DND-41 (cell line): Measurements from ENCODE around the gene PSD4.

Experiments
- ATAC-seq: fragments of 200-7000 bp; cut with Tn5 transposase; 3 replicates; pipeline ENCODE4 v1.9.1; 2021; ENCODE audit warnings: low read depth; ENCODE audit not compliant: insufficient read depth
- DNase-seq: peaks from one replicate; pipeline ENCODE4 v3.0.0-alpha.2; 2020
- H2AFZ ChIP-seq: 2 replicates; pipeline ENCODE4 v1.6.0; 2012; ENCODE audit warnings: low read depth, low read length
- H3K27ac ChIP-seq: 2 replicates; pipeline ENCODE4 v1.5.1; 2012; ENCODE audit warnings: low read length, inconsistent platforms
- H3K27me3 ChIP-seq: fragments of 200-600 bp; sonication (generic); 2 replicates; pipeline ENCODE4 v1.6.0; 2012; ENCODE audit warnings: low read length, mild to moderate bottlenecking, inconsistent platforms; ENCODE audit not compliant: insufficient read depth, poor library complexity
- H3K36me3 ChIP-seq: 2 replicates; pipeline ENCODE4 v1.5.1; 2012; ENCODE audit warnings: low read length, inconsistent platforms; ENCODE audit not compliant: insufficient read depth
- H3K4me1 ChIP-seq: 2 replicates; pipeline ENCODE4 v1.5.1; 2012; ENCODE audit warnings: mild to moderate bottlenecking, low read length; ENCODE audit not compliant: insufficient read depth
- H3K4me2 ChIP-seq: 2 replicates; pipeline ENCODE4 v1.6.0; 2012; ENCODE audit warnings: mild to moderate bottlenecking, moderate library complexity, low read length, inconsistent platforms; ENCODE audit not compliant: insufficient read depth
- H3K4me3 ChIP-seq, 2 experiments: fragments of 200-600 bp in 1 of 2; shearing (Covaris generic) in 1 of 2; 2 replicates each; pipeline ENCODE4 v1.5.1; 2012 to 2016; ENCODE audit warnings: inconsistent platforms in 2 of 2, low read length in 2 of 2, mild to moderate bottlenecking in 2 of 2, low read depth in 1 of 2, moderate library complexity in 1 of 2
- H3K79me2 ChIP-seq: 2 replicates; pipeline ENCODE4 v1.6.0; 2012; ENCODE audit warnings: low read length, inconsistent platforms; ENCODE audit not compliant: insufficient read depth
- H3K9ac ChIP-seq: 2 replicates; pipeline ENCODE4 v1.6.0; 2012; ENCODE audit warnings: low read depth, mild to moderate bottlenecking, inconsistent platforms, low read length, moderate library complexity
- H3K9me3 ChIP-seq: 2 replicates; pipeline ENCODE4 v1.5.1; 2012; ENCODE audit warnings: low read length, moderate library complexity, mild to moderate bottlenecking, inconsistent platforms; ENCODE audit not compliant: insufficient read depth, severe bottlenecking
- H4K20me1 ChIP-seq: 2 replicates; pipeline ENCODE4 v1.6.0; 2012; ENCODE audit warnings: low read length; ENCODE audit not compliant: insufficient read depth
- EZH2 ChIP-seq: IDR thresholded peaks from 3 replicates; pipeline ENCODE4 v1.6.1; 2012; ENCODE audit warnings: borderline replicate concordance, low read depth, mild to moderate bottlenecking, moderate library complexity, low read length, inconsistent platforms; ENCODE audit not compliant: severe bottlenecking
- TF ChIP-seq, protein P1 (sequence below): IDR thresholded peaks from 2 replicates; pipeline ENCODE4 v1.5.1; 2012; ENCODE audit warnings: borderline replicate concordance, low read length, moderate library complexity, mild to moderate bottlenecking; ENCODE audit not compliant: poor library complexity, severe bottlenecking; ENCODE audit errors: extremely low read depth

Gene PSD4

DNA sequence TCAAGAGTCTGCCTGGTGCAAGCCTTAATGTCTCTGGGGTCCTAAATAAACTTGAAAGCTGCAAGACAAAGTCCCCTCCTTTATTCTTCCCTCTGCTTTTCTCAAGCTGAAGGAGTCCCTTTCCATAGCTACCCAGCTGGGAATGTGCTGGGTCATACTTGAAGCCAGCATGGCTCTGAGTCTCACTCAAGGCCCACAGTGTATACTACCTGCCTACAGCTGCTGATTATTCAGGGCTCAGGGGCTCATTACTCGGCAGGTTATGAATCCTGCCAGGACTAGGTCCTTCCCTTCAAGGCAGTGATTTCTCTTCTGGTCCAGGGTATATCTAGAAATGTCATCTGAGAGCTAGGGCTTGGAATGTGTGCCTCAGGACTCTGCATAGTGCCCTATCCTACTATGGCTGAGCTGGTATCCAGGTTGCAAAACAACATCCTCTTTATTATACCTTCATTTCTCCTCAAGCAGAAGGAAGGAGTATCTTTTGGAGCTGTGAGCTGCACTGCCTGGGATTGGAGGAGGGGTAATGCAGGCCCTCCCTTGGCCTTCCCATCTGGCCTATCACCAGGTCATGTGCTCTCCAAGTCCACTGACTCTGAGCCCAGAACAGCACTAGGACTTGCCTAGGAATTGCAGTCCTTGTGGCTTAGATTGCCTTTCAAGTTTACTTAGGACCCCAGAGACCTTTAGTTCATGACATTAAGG lies 24.1 kb upstream of the PSD4 start:
- DNase-seq (no peak), ATAC-seq (no peak)
- no peak overlapping the region for H3K4me3 ChIP-seq
- no peak overlapping the region for H2AFZ ChIP-seq
- H3K79me2 ChIP-seq: no peaks in the 10 kb centered on the region
- no peaks in the 10 kb centered on the region for H3K4me1 ChIP-seq
- no peak overlapping the region for H3K27ac ChIP-seq
- H3K4me2 ChIP-seq: no peak overlapping the region
- no peaks in the 10 kb centered on the region for H4K20me1 ChIP-seq
- H3K9ac ChIP-seq: no peak overlapping the region
- TF ChIP-seq, protein P1, sequence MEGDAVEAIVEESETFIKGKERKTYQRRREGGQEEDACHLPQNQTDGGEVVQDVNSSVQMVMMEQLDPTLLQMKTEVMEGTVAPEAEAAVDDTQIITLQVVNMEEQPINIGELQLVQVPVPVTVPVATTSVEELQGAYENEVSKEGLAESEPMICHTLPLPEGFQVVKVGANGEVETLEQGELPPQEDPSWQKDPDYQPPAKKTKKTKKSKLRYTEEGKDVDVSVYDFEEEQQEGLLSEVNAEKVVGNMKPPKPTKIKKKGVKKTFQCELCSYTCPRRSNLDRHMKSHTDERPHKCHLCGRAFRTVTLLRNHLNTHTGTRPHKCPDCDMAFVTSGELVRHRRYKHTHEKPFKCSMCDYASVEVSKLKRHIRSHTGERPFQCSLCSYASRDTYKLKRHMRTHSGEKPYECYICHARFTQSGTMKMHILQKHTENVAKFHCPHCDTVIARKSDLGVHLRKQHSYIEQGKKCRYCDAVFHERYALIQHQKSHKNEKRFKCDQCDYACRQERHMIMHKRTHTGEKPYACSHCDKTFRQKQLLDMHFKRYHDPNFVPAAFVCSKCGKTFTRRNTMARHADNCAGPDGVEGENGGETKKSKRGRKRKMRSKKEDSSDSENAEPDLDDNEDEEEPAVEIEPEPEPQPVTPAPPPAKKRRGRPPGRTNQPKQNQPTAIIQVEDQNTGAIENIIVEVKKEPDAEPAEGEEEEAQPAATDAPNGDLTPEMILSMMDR: no peak
- no peak for TF ChIP-seq EZH2
- H3K36me3 ChIP-seq: no peaks in the 10 kb centered on the region
- H3K27me3 ChIP-seq: no peaks in the 10 kb centered on the region
- H3K9me3 ChIP-seq: no peaks in the 10 kb centered on the region

DNA sequence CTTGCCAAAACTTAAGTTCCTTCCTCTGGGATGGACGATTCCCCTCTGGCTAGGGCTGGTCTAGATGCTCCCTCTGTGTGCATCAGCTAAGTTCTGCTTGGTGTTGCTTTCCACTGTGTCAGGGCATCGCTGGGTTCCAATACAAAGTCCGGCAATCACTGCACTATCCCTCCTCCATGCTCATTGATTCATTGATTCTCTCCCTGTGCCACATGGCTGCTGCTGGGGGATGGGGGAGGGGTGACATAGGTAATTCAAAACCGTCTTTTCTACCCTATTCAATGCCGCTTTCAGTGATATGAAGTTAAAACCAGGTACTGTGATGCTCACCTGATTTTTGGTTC lies 23.5 kb upstream of the PSD4 start:
- H4K20me1 ChIP-seq: no peaks in the 10 kb centered on the region
- no peaks in the 10 kb centered on the region for H3K36me3 ChIP-seq
- H3K4me3 ChIP-seq: no peak overlapping the region
- TF ChIP-seq, protein P1: no peak
- TF ChIP-seq EZH2: no peak
- no peak overlapping the region for H2AFZ ChIP-seq
- H3K4me1 ChIP-seq: no peaks in the 10 kb centered on the region
- H3K27ac ChIP-seq: no peak overlapping the region
- no peaks in the 10 kb centered on the region for H3K9me3 ChIP-seq
- H3K4me2 ChIP-seq: no peak overlapping the region
- H3K9ac ChIP-seq: no peak overlapping the region
- ATAC-seq: no peak
- H3K79me2 ChIP-seq: no peaks in the 10 kb centered on the region
- DNase-seq: no peak
- H3K27me3 ChIP-seq: no peaks in the 10 kb centered on the region

DNA sequence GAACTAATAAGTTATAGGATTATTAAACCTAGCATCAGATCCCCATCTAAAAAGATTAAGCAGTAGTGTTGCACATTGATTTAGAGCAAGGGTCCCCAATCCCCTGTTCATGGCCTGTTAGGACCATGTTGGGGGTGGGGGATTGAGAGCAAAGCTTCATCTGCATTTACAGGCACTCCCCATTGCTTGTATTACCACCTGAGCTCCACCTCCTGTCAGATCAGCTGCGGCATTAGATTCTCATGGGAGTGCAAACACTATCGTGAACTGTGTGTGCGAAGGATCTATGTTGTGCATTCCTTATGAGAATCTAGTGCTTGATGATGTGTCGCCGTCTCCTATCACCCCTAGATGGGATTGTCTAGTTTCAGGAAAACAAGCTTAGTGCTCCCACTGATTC lies 18.4 kb upstream of the PSD4 start:
- Histone ChIP-seq H3K36me3 (no peaks in the 10 kb centered on the region), H3K79me2 (peaks cover 3% of the 10 kb centered on the region; the same call in 1 of the 2 replicates), H3K9me3 (no peaks in the 10 kb centered on the region), H3K4me3 (no peak overlapping the region), H3K27me3 (peaks cover 3% of the 10 kb centered on the region), H3K4me1 (peaks cover 19% of the 10 kb centered on the region), H3K9ac (no peak overlapping the region), H2AFZ (no peak overlapping the region), H3K4me2 (no peak overlapping the region), H4K20me1 (no peaks in the 10 kb centered on the region), H3K27ac (no peak overlapping the region)
- TF ChIP-seq, protein P1: no peak
- TF ChIP-seq EZH2: no peak
- DNase-seq: no peak
- no peak for ATAC-seq
